KMS-11 (cell line): ENCODE results near the gene SNX5.

Experiments
- H2AFZ ChIP-seq: fragments of 200-600 bp; sonication (generic); 2 replicates; pipeline ENCODE4 v1.6.1; 2016; ENCODE audit warnings: antibody characterized with exemption, mixed run types, low read depth
- H3K27ac ChIP-seq: fragments of 200-600 bp; sonication (generic); 2 replicates; pipeline ENCODE4 v1.6.1; 2016; ENCODE audit warnings: mild to moderate bottlenecking, mixed run types
- H3K27me3 ChIP-seq: fragments of 200-600 bp; sonication (generic); 2 replicates; pipeline ENCODE4 v1.6.1; 2017; ENCODE audit warnings: mild to moderate bottlenecking, low read depth, mixed run types, moderate library complexity; ENCODE audit not compliant: insufficient read depth
- H3K36me3 ChIP-seq: fragments of 200-600 bp; sonication (generic); 2 replicates; pipeline ENCODE4 v1.6.1; 2017; ENCODE audit warnings: mild to moderate bottlenecking, mixed run types; ENCODE audit not compliant: insufficient read depth
- H3K4me1 ChIP-seq: fragments of 200-600 bp; sonication (generic); 2 replicates; pipeline ENCODE4 v1.6.1; 2016; ENCODE audit warnings: mild to moderate bottlenecking, low read depth, mixed run types; ENCODE audit not compliant: poor library complexity, severe bottlenecking
- H3K4me2 ChIP-seq: fragments of 200-600 bp; sonication (generic); 2 replicates; pipeline ENCODE4 v1.7.0; 2016; ENCODE audit warnings: mild to moderate bottlenecking, mixed run types
- H3K4me3 ChIP-seq: fragments of 200-600 bp; sonication (generic); IDR thresholded peaks from 2 replicates; pipeline ENCODE4 v1.6.1; 2017; ENCODE audit warnings: low read depth, low read length, mixed read lengths; ENCODE audit not compliant: insufficient read depth
- H3K79me2 ChIP-seq: fragments of 200-600 bp; sonication (generic); 2 replicates; pipeline ENCODE4 v1.6.1; 2016; ENCODE audit warnings: low read depth, mixed run types; ENCODE audit not compliant: insufficient read depth
- H3K9ac ChIP-seq: fragments of 200-600 bp; sonication (generic); 2 replicates; pipeline ENCODE4 v1.6.1; 2016; ENCODE audit warnings: mild to moderate bottlenecking, mixed run types
- H4K20me1 ChIP-seq: fragments of 200-600 bp; sonication (generic); 2 replicates; pipeline ENCODE4 v1.6.1; 2016; ENCODE audit warnings: mild to moderate bottlenecking, mixed run types; ENCODE audit not compliant: insufficient read depth
- CTCF ChIP-seq: fragments of 200-600 bp; sonication (generic); conservative IDR thresholded peaks from 2 replicates; pipeline ENCODE4 v1.6.1; 2017; ENCODE audit warnings: low read depth, mild to moderate bottlenecking, antibody characterized with exemption, low read length, moderate library complexity, mixed read lengths

The SNX5 gene

GRCh38 chr20:17968366-17969277, at the start of gene SNX5, which contains the start of gene MGME1:
Gene SNX5, minus strand, starts transcription at chr20:17968794. Its CDS starts 369 bp downstream, at chr20:17968425.
Gene MGME1, plus strand, starts transcription at chr20:17969018. Its CDS starts 842 bp downstream, at chr20:17969860.
- H3K9ac ChIP-seq = peak within 1 kb of the TSS; percentile 99
- H3K27ac ChIP-seq = peak within 1 kb of the TSS; percentile 97
- peaks cover 39% of the 10 kb centered on the region for H4K20me1 ChIP-seq
- H3K79me2 ChIP-seq = peaks cover 95% of the 10 kb centered on the region
- no peaks in the 10 kb centered on the region for H3K36me3 ChIP-seq
- H2AFZ ChIP-seq = peak within 1 kb of the TSS; percentile 61
- no peak within 1 kb of the TSS for H3K4me3 ChIP-seq
- H3K27me3 ChIP-seq = no peaks in the 10 kb centered on the region
- TF ChIP-seq CTCF = no peak
- H3K4me1 ChIP-seq = peaks cover 50% of the 10 kb centered on the region
- peak within 1 kb of the TSS; percentile 81 for H3K4me2 ChIP-seq

GRCh38 chr20:18018100-18018499, 49.5 kb upstream of the SNX5 start:
- TF ChIP-seq CTCF = no peak
- Histone ChIP-seq H3K4me2 (no peak overlapping the region), H3K4me1 (no peaks in the 10 kb centered on the region), H3K27me3 (no peaks in the 10 kb centered on the region), H3K36me3 (no peaks in the 10 kb centered on the region), H4K20me1 (no peaks in the 10 kb centered on the region), H3K9ac (no peak overlapping the region), H3K79me2 (no peaks in the 10 kb centered on the region), H2AFZ (no peak overlapping the region), H3K27ac (no peak overlapping the region), H3K4me3 (no peak overlapping the region)

- TF ChIP-seq CTCF = no peak
- Histone ChIP-seq H3K36me3 (no peaks in the 10 kb centered on the region), H3K27me3 (no peaks in the 10 kb centered on the region), H3K4me3 (no peak overlapping the region), H3K4me2 (no peak overlapping the region), H3K27ac (no peak overlapping the region), H3K9ac (no peak overlapping the region), H2AFZ (no peak overlapping the region), H4K20me1 (no peaks in the 10 kb centered on the region), H3K4me1 (no peaks in the 10 kb centered on the region), H3K79me2 (no peaks in the 10 kb centered on the region)
Measured at GRCh38 chr20:18016772-18017171, 48.2 kb upstream of the SNX5 start.

- Histone ChIP-seq H3K9ac (no peak overlapping the region), H3K4me2 (no peak overlapping the region), H3K4me1 (no peaks in the 10 kb centered on the region), H3K27me3 (no peaks in the 10 kb centered on the region), H2AFZ (no peak overlapping the region), H3K79me2 (no peaks in the 10 kb centered on the region), H3K4me3 (no peak overlapping the region), H3K36me3 (no peaks in the 10 kb centered on the region), H3K27ac (no peak overlapping the region), H4K20me1 (no peaks in the 10 kb centered on the region)
- no peak for TF ChIP-seq CTCF
Measured at GRCh38 chr20:18014411-18014810, 45.8 kb upstream of the SNX5 start.
